DMS153 treated with DMSO at 0.1 percent for 48 hours (cell line): Measurements from ENCODE around the gene SCAPER.
"Not testable (repeated sequence)": the region's sequence is repeated elsewhere in the genome, so short reads cannot be mapped to it uniquely, and the experiment has no call there.

Source experiments
- DNase-seq: peaks from one replicate; lab custom pipeline; 2025; ENCODE audit not compliant: unreplicated experiment; lab: John Stamatoyannopoulos, UW

Gene SCAPER

GRCh38 chr15:76584868-76585575, 320.1 kb downstream of the SCAPER start:
- no peak for DNase-seq

DNA sequence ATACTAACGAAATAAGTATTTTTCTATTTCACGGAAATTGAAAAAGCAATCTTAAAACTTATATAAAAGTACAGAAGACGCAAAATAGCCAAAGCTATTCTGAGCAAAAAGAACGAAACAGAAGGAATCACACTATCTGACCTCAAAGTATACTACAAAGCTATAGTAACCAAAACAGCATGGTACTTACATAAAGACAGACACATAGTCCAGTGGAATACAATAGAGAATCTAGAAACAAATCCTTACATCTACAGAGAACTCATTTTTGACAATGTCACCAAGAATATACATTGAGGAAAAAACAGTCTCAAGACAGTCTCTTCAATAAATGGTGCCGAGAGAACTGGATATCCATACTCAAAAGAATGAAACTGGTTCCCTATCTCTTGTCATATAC, 322.6 kb downstream of the SCAPER start:
- no peak for DNase-seq

GRCh38 chr15:76577879-76578512, 327.1 kb downstream of the SCAPER start:
- no peak for DNase-seq

- DNase-seq, result no peak
Measured at GRCh38 chr15:76576523-76577279, 328.4 kb downstream of the SCAPER start.

DNA sequence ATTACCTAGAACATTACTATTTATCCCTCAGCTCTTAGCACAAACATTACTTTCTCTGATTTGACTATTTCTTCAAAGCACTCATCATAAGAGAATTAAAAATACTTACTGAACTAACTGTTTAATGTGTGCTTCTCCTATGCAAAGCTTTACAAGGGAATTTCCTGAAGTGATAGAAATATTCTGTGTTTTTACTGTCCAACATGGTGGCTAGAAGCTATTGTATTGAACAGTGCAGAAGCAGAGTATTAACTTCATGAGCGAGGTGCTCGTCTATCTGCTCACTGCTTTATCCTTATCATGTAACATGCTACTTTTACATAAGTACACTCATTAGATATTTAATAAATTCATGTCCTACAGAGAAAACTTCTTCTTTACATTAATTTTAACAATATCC, 329.5 kb downstream of the SCAPER start:
- no peak for DNase-seq

DNA sequence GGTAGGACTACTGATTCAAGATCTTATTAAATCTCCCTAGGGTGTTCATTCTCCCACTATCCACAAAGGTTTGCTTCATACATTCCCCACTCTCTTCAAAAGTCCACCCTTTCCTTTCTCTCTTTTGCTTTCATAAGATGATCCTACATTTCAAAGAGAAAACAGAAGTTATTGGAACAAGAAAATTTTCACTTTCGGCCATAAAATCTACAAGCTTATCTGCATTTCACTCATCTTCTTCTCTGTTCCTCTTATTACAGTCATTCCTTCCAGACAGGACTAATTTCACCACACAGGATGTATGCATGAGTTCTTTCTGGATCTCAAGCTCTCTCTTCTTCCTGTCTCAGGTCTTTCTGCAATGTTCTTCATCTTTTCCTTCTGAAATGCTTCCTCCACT, 329.9 kb downstream of the SCAPER start:
- DNase-seq, result no peak

GRCh38 chr15:76572983-76573314, 332.2 kb downstream of the SCAPER start:
- no peak for DNase-seq

DNA sequence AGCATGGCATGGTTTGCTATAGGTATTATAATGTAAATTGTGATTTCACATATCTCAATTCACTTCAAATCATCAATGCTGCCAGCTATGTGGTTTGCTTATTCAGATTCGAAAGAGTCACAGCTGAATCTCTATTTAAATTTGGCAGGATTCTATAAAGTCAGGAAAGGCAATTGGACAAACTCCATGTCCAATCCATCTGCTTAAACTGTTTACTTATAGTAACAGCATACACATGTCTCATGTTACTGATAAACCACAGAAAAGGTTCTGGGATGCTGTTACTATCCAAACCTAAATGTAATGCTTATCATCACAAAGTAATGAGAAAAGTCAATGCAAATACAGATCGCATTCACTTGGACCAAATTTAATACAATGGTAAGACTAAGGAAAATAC, 338.9 kb downstream of the SCAPER start:
- DNase-seq, result no peak

DNA sequence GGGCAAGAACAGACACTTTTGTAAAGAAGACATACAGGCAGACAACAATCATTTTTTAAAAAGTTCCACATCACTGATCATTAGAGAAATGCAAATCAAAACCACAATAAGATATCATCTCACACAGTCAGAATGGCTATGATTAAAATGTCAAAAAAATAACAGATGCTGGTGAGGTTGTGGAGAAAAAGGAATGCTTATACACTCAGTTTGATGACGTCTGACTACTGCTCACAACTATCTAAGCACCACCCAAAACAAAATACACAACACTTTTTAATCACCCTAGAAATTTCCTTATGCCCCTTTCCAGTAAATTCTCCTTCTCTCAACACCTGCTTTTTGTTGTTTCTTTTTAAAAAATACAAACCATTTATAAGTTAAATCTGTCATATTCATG, 339.8 kb downstream of the SCAPER start:
- DNase-seq, result no peak

DNA sequence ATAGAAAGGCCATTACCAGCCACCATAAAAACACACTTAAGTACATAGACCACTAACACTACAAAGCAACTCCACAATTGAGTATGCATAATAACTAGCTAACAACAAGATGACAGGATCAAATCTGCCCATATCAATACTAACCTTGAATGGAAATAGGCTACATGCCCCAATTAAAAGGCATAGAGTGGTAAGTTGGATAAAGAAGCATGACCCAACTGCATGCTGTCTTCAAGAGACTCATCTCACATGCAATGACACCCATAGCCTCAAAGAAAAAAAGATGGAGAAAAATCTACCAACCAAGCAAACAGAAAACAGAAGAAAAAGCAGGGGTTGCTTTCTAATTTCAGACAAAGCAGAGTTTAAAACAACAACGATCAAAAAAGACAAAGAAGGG, 349.9 kb downstream of the SCAPER start:
- no peak for DNase-seq

GRCh38 chr15:76553564-76553963, 351.6 kb downstream of the SCAPER start:
- no peak for DNase-seq

GRCh38 chr15:76553102-76553501, 352.0 kb downstream of the SCAPER start:
- DNase-seq, result no peak

DNA sequence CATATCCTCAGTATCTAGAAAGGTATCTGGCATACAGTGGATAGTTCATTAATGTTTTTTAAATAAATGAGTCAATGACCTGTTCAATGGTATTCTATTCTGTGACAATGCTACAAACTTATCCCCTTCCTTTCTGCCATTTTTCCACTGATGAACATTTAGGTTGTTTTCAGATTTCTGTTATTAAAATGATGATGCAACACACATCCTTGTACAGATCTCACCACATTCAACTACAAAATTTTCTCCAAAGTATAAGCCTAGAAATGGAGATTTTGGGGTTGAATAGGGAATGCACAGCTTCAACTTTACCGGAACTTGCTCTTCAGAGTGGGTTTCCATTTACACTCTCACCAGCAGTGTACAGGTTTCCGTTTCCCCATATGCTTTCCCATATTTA, 358.3 kb downstream of the SCAPER start:
- DNase-seq, result no peak

DNA sequence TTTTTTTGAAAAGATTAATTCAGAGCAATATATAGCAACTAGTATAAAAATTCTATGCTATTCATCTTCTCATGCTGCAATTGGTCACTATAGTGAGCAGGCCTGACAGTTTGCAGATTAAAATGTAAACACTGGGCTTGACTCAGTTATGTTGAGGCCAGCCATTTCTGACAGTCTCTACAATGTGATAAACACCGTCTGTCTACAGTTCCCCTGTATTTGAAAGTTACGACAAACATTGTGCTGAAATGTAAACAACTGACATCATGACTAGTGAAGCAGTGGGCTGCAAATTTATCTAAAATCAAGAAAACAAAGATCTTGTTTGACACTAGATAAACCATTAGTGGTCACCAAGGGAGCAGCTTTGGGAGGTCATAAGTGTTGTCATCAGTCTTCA, 371.1 kb downstream of the SCAPER start:
- no peak for DNase-seq

DNA sequence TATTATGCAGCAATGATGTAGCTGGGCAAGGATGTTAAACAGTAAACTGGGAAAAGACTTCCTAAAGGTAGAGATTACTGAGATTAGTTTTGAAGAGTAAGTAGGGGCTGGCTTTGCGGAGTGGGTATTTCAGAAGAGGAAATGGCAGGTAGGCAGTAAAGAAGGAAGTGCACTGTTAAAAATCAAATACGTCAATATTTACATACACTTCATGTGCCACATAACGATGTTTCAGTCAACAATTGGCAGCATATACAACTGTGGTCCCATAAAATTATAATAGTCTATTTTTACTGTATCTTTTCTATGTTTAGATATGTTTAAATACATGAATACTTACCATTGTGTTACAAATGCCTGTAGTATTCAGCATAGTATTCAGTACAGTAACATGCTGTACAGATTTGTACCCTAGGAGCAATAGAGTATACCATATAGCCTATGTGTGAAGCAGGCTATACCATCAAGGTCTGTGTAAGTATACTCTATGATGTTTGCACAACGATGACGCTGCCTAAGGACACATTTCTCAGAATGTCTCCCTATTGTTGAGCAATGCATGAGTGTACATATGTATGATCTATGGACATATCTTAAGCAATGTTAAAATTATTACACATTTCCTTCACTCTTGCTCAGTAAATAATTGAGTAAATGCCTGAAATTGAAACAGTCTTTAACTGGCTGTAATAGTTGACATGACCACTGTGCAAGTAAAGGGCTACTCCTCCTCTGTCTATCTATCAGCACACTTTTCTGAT, 371.9 kb downstream of the SCAPER start:
- peak; percentile 59 for DNase-seq

DNA sequence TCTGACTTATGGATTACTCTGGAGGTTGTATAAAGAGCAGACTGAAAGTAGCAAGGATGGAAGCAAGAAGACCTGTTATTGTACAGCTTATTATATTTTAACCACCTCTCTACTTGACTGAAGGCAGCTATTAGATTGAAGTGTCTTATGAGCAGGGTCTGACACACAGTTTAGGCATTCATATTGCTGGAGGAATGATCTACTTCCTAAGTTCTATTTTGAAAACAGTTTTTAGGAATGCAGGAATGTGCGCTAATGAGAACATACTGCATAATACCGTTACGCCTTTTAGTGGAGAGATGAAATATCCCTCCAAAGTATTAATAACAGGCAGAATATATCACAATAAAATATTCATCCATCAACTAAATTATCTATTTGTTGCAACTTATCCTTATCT, 375.2 kb downstream of the SCAPER start:
- DNase-seq, result no peak

- DNase-seq, result no peak
Measured at GRCh38 chr15:76526111-76526510, 379.0 kb downstream of the SCAPER start.

- DNase-seq, result no peak
Measured at GRCh38 chr15:76517910-76518309, 387.2 kb downstream of the SCAPER start.

DNA sequence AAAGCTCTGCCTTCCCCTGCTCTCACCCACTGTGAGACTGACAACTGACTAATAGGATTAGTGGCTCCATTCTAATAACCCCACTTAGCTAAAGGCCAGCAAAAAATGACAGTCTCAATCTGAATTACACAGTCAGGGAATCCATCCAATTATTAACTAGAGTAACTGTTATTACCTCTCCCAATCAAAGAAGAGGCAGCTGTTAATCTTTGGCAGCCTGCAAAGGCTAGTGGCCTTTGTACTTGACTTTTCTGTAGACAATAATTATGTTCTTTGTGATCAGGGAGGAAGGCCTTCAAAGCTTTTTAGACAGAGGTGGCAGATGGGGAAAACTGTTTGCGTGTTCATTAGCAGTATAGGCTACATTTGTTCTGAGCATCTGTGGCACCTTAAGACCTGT, 390.9 kb downstream of the SCAPER start:
- DNase-seq, result no peak

GRCh38 chr15:76512971-76513370, 392.2 kb downstream of the SCAPER start:
- DNase-seq, result no peak

DNA sequence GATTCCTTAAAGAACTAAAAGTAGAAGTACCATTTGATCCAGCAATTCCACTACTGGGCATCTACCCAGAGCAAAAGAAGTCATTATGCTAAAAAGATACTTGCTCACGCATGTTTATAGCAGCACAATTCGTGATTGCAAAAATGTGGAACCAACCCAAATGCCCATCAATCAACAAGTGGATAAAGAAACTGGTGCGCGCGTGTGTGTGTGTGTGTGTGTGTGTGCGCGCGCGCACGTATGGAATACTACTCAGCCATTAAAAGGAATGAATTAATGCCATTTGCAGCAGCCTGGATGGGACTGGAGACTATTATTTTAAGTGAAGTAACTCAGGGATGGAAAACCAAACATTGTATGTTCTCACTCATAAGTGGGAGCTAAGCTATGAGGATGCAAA, 394.5 kb downstream of the SCAPER start:
- DNase-seq, result not testable (repeated sequence)

DNA sequence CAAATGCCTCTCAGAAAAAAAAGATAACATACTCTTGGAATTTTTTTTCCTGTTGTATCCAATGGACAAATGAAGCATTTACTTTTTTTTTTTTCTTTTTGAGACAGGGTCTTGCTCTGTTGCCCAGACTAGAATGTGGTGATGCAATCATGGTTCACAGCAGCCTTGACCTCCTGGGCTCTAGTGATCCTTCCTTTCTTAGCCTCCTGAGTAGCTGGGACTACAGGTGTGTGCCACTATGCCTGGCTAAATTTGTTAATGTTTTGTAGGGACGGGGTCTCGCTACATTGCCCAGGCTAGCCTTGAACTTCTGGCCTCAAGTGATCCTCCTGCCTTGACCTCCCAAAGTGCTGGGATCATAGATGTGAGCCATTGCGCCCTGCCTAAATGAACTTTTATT, 401.3 kb downstream of the SCAPER start:
- no peak for DNase-seq
